IMR-90 (cell line): ENCODE measurements around the gene NACC2. TPM values are rescaled to one million over a fixed set of nuclear protein-coding genes. Genes with fewer than 3 reads are reported as not detected.
A peak's percentile ranks its signal among the peaks of the same experiment; 100 is the strongest.

Source experiments
- ATAC-seq: fragments of 200-7000 bp; cut with Tn5 transposase; 2 replicates; pipeline ENCODE4 v1.9.1; 2020; ENCODE audit warnings: low read depth, mild to moderate bottlenecking, moderate library complexity
- BruUV-seq: library from RNA; stranded (reverse); fragments of 400-500 nt; replicated peaks from 2 replicates; lab custom pipeline; 2021; lab: Mats Ljungman, UMichigan
- CTCF ChIA-PET: fragments of 300-600 bp; formaldehyde crosslinking; extraction: SDS; loops from one replicate; lab custom pipeline; 2021; ENCODE audit warnings: antibody characterized with exemption; lab: Yijun Ruan, JAX
- POLR2A ChIA-PET: fragments of 300-600 bp; sonication (Branson Sonifier 250); formaldehyde crosslinking; loops from one replicate; lab custom pipeline; 2022; ENCODE audit warnings: antibody characterized with exemption; ENCODE audit not compliant: unreplicated experiment; lab: Charles Lee
- DNase-seq: peaks from one replicate; pipeline ENCODE4 v3.0.0; 2013
- H2AFZ ChIP-seq: replicated peaks from 2 replicates; pipeline ENCODE3; 2013; ENCODE audit warnings: low read length, mild to moderate bottlenecking; ENCODE audit not compliant: poor library complexity
- H2AK5ac ChIP-seq: 2 replicates; pipeline ENCODE4 v1.6.1; 2013; ENCODE audit warnings: low read depth, low read length, inconsistent platforms
- H2AK9ac ChIP-seq: replicated peaks from 2 replicates; pipeline ENCODE3; 2013; ENCODE audit warnings: mild to moderate bottlenecking, low read depth, low read length, moderate library complexity; ENCODE audit not compliant: poor library complexity
- H2BK120ac ChIP-seq: 2 replicates; pipeline ENCODE4 v1.6.1; 2013; ENCODE audit warnings: low read depth, low read length, inconsistent platforms
- H2BK15ac ChIP-seq: 3 replicates; pipeline ENCODE4 v1.6.1; 2013; ENCODE audit warnings: low read depth, low read length, inconsistent platforms
- H2BK20ac ChIP-seq: 2 replicates; pipeline ENCODE4 v1.6.1; 2013; ENCODE audit warnings: low read depth, mild to moderate bottlenecking, inconsistent platforms, low read length, moderate library complexity
- H2BK5ac ChIP-seq: 2 replicates; pipeline ENCODE4 v1.6.1; 2013; ENCODE audit warnings: mild to moderate bottlenecking, low read depth, low read length, inconsistent platforms; ENCODE audit not compliant: poor library complexity, severe bottlenecking
- H3K14ac ChIP-seq: replicated peaks from 2 replicates; pipeline ENCODE4 v1.6.1; 2013; ENCODE audit warnings: low read depth, low read length, inconsistent platforms
- H3K18ac ChIP-seq: 2 replicates; pipeline ENCODE4 v1.6.1; 2013; ENCODE audit warnings: low read depth, low read length, control low read depth
- H3K23ac ChIP-seq: 2 replicates; pipeline ENCODE4 v1.6.1; 2013; ENCODE audit warnings: low read depth, low read length, inconsistent platforms
- H3K27ac ChIP-seq: 2 replicates; pipeline ENCODE4 v1.5.1; 2013; ENCODE audit warnings: mild to moderate bottlenecking, control low read depth, low read length; ENCODE audit not compliant: insufficient read depth
- H3K27me3 ChIP-seq: 2 replicates; pipeline ENCODE4 v1.6.1; 2013; ENCODE audit warnings: low read length; ENCODE audit not compliant: control insufficient read depth, insufficient read depth
- H3K36me3 ChIP-seq: 2 replicates; pipeline ENCODE4 v1.6.1; 2013; ENCODE audit warnings: low read length, mixed read lengths; ENCODE audit not compliant: control insufficient read depth, insufficient read depth
- H3K4ac ChIP-seq: 2 replicates; pipeline ENCODE4 v1.6.1; 2013; ENCODE audit warnings: low read depth, low read length, inconsistent platforms
- H3K4me1 ChIP-seq: 2 replicates; pipeline ENCODE4 v1.6.1; 2013; ENCODE audit warnings: low read length, mixed read lengths; ENCODE audit not compliant: control insufficient read depth, insufficient read depth
- H3K4me2 ChIP-seq: 2 replicates; pipeline ENCODE4 v1.6.1; 2013; ENCODE audit warnings: low read depth, mild to moderate bottlenecking, control low read depth, low read length, moderate library complexity
- H3K4me3 ChIP-seq: 2 replicates; pipeline ENCODE4 v1.5.1; 2013; ENCODE audit warnings: low read depth, mild to moderate bottlenecking, control low read depth, low read length, moderate library complexity; ENCODE audit not compliant: insufficient read depth
- H3K56ac ChIP-seq: 2 replicates; pipeline ENCODE4 v1.6.1; 2013; ENCODE audit warnings: low read length, inconsistent platforms; ENCODE audit not compliant: insufficient read depth; ENCODE audit errors: extremely low read depth
- H3K79me1 ChIP-seq, 2 experiments: 2 replicates each; pipeline ENCODE4 v1.6.1; 2013; ENCODE audit warnings: low read length in 2 of 2, inconsistent platforms in 1 of 2, low read depth in 1 of 2
- H3K9ac ChIP-seq: 2 replicates; pipeline ENCODE4 v1.6.1; 2013; ENCODE audit warnings: low read depth, low read length, control low read depth
- H3K9me1 ChIP-seq: 2 replicates; pipeline ENCODE4 v1.6.1; 2013; ENCODE audit warnings: low read length, inconsistent platforms; ENCODE audit not compliant: insufficient read depth
- H3K9me3 ChIP-seq: 2 replicates; pipeline ENCODE4 v1.6.1; 2013; ENCODE audit warnings: low read length; ENCODE audit not compliant: control insufficient read depth, insufficient read depth
- H4K20me1 ChIP-seq: 2 replicates; pipeline ENCODE4 v1.6.1; 2013; ENCODE audit warnings: low read length, inconsistent platforms; ENCODE audit not compliant: insufficient read depth
- H4K5ac ChIP-seq: 2 replicates; pipeline ENCODE4 v1.6.1; 2013; ENCODE audit warnings: mild to moderate bottlenecking, low read depth, low read length, control low read depth
- H4K8ac ChIP-seq, 2 experiments: 2 replicates each; pipeline ENCODE4 v1.6.1; 2013; ENCODE audit warnings: low read depth in 2 of 2, low read length in 2 of 2, control low read depth in 1 of 2, inconsistent platforms in 1 of 2
- H4K91ac ChIP-seq: 2 replicates; pipeline ENCODE4 v1.6.1; 2013; ENCODE audit warnings: low read depth, low read length, inconsistent platforms; ENCODE audit not compliant: insufficient read depth
- BHLHE40 ChIP-seq: fragments of 150-350 bp; IDR thresholded peaks from 2 replicates; pipeline ENCODE4 v1.6.1; 2016; ENCODE audit warnings: mild to moderate bottlenecking, low read depth, low read length
- ELK1 ChIP-seq: fragments of 150-350 bp; IDR thresholded peaks from 2 replicates; pipeline ENCODE4 v1.6.1; 2016; ENCODE audit warnings: low read depth, mild to moderate bottlenecking, low read length, moderate library complexity, borderline replicate concordance
- FOS ChIP-seq: fragments of 150-350 bp; IDR thresholded peaks from 2 replicates; pipeline ENCODE4 v1.6.1; 2016; ENCODE audit warnings: low read depth, low read length
- MAFK ChIP-seq: IDR thresholded peaks from 2 replicates; pipeline ENCODE4 v1.6.1; 2012; ENCODE audit warnings: low read depth, low read length, improper control_type of control experiment
- MAZ ChIP-seq: IDR thresholded peaks from 2 replicates; pipeline ENCODE4 v1.6.1; 2012; ENCODE audit warnings: low read depth, mild to moderate bottlenecking, low read length, improper control_type of control experiment, moderate library complexity, borderline replicate concordance
- MXI1 ChIP-seq: IDR thresholded peaks from 2 replicates; pipeline ENCODE4 v1.6.1; 2012; ENCODE audit warnings: low read depth, mild to moderate bottlenecking, low read length, moderate library complexity, borderline replicate concordance
- NFE2L2 ChIP-seq: fragments of 150-350 bp; IDR thresholded peaks from 2 replicates; pipeline ENCODE4 v1.6.1; 2016; ENCODE audit warnings: low read depth, mild to moderate bottlenecking, low read length
- POLR2A ChIP-seq: IDR thresholded peaks from 2 replicates; pipeline ENCODE4 v1.6.1; 2012; ENCODE audit warnings: mild to moderate bottlenecking, low read depth, low read length
- RAD21 ChIP-seq: IDR thresholded peaks from 2 replicates; pipeline ENCODE4 v1.6.1; 2012; ENCODE audit warnings: low read length, improper control_type of control experiment
- RCOR1 ChIP-seq: IDR thresholded peaks from 2 replicates; pipeline ENCODE4 v1.6.1; 2012; ENCODE audit warnings: mild to moderate bottlenecking, low read length, improper control_type of control experiment; ENCODE audit not compliant: insufficient replicate concordance
- SMC3 ChIP-seq: fragments of 150-350 bp; IDR thresholded peaks from 2 replicates; pipeline ENCODE4 v1.6.1; 2016; ENCODE audit warnings: low read depth, mild to moderate bottlenecking, antibody characterized with exemption, low read length, moderate library complexity
- USF2 ChIP-seq: fragments of 150-350 bp; IDR thresholded peaks from 2 replicates; pipeline ENCODE4 v1.6.1; 2017; ENCODE audit warnings: mild to moderate bottlenecking, antibody characterized with exemption, low read length, low read depth
- WGBS, 2 experiments: methylation state at CpG; one replicate each; pipeline versions ENCODE4 v1.1.5 to v1.1.7; 2013; ENCODE audit warnings: missing lambda C conversion rate in 2 of 2; ENCODE audit not compliant: insufficient read length in 1 of 2; ENCODE audit errors: extremely low coverage in 2 of 2; 5-methylcytosine and 5-hydroxymethylcytosine counted together
- dilution Hi-C: fragments of 300-500 bp; cut with HindIII; formaldehyde crosslinking; loops from one replicate; pipeline ENCODE4 v1.14.3; 2018; ENCODE audit warnings: low sequenced_read_pairs; ENCODE audit not compliant: unreplicated experiment
- in situ Hi-C: fragments of 300-500 bp; cut with MboI; formaldehyde crosslinking; loops from 3 replicates; pipeline ENCODE4 v1.14.3; 2019; ENCODE audit warnings: low sequenced_read_pairs, inconsistent platforms, mixed read lengths
- intact Hi-C: fragments of 100-400 bp; cut with micrococcal nuclease; formaldehyde crosslinking; loops from 2 replicates; pipeline ENCODE4 v1.10.0; 2022
- polyA plus RNA-seq, 3 experiments: library from polyadenylated mRNA; depleted of rRNA; stranded (reverse); fragments of >200 nt; gene quantifications; 2 replicates each; pipeline ENCODE4 v1.2.3, GENCODE V29; 2012; ENCODE audit warnings: low replicate concordance in 1 of 3
- total RNA-seq: library from RNA; depleted of rRNA; stranded (reverse); fragments of >200 nt; gene quantifications from 2 replicates; pipeline ENCODE4 v1.2.3, GENCODE V29; 2012

The NACC2 gene
- total and polyA plus RNA-seq, 2 of the 4 experiments (the other 2 are of a cell fraction) = 7.9 to 19.0 TPM

GRCh38 chr9:136048560-136049411 is 46.3 kb downstream of the NACC2 start:
- in situ Hi-C loops = no loop called here
- no TSS peak for BruUV-seq
- H3K18ac ChIP-seq = no peak overlapping the region
- intact Hi-C loops = loop anchor here (2.0 kb wide), 1 partner anchor 14 kb away; no protein-coding TSS in a partner anchor
- peak overlapping the region; percentile 28 for H2AFZ ChIP-seq
- TF ChIP-seq BHLHE40 (no peak), SMC3 (no peak), ELK1 (no peak), NFE2L2 (no peak), RAD21 (no peak), USF2 (no peak), RCOR1 (no peak), FOS (no peak), MXI1 (no peak), MAFK (no peak), MAZ (no peak), POLR2A (no peak)
- H3K4me3 ChIP-seq = no peak overlapping the region
- H2BK15ac ChIP-seq = no peak overlapping the region
- no peak overlapping the region for H2AK5ac ChIP-seq
- dilution Hi-C loops = no loop called here
- peaks cover 29% of the 10 kb centered on the region for H3K36me3 ChIP-seq
- no peak overlapping the region for H2BK5ac ChIP-seq
- no peak overlapping the region for H2AK9ac ChIP-seq
- ChIA-PET CTCF (no interaction called here), POLR2A (no interaction called here)
- no peak overlapping the region for H3K14ac ChIP-seq
- no peak overlapping the region for H4K91ac ChIP-seq
- no peaks in the 10 kb centered on the region for H3K9me3 ChIP-seq
- H2BK20ac ChIP-seq = no peak overlapping the region
- H3K27ac ChIP-seq = no peak overlapping the region
- H3K9ac ChIP-seq = no peak overlapping the region
- H3K56ac ChIP-seq = no peak overlapping the region; the same call in 1 of the 2 replicates
- H3K4ac ChIP-seq = no peak overlapping the region
- H3K27me3 ChIP-seq = no peaks in the 10 kb centered on the region
- no peak overlapping the region for H3K23ac ChIP-seq
- ATAC-seq = no peak
- H3K4me2 ChIP-seq = no peak overlapping the region
- WGBS, 2 experiments = 97% methylated on average over 8 of the region's 30 CpGs; no CpG with 5 or more reads in 1 of the 2 experiments
- peaks cover 60% of the 10 kb centered on the region for H4K20me1 ChIP-seq
- H3K79me1 ChIP-seq = peaks cover 11 to 76% of the 10 kb centered on the region in 2 experiments
- H2BK120ac ChIP-seq = no peak overlapping the region
- DNase-seq = no peak
- peaks cover 24% of the 10 kb centered on the region for H3K4me1 ChIP-seq
- peaks cover 19% of the 10 kb centered on the region; the same call in 1 of the 2 replicates for H3K9me1 ChIP-seq
- no peak overlapping the region for H4K8ac ChIP-seq
- H4K5ac ChIP-seq = no peak overlapping the region
